Activated T-cell treated with anti-CD3 and anti-CD28 coated beads, Interleukin-2, amount 50 U/mL, for 4 hours (primary cell): Measurements from ENCODE around the gene MEMO1. TPM values are rescaled to one million over a fixed set of nuclear protein-coding genes. Genes with fewer than 3 reads are reported as not detected.
"Not testable (repeated sequence)": the region's sequence is repeated elsewhere in the genome, so short reads cannot be mapped to it uniquely, and the experiment has no call there.

ENCODE experiments used
- ATAC-seq, 2 donors: fragments of 200-7000 bp; cut with Tn5 transposase; one replicate each; pipeline ENCODE4 v1.10.0; 2021
- DNase-seq: peaks from one replicate; pipeline ENCODE4 v3.0.0-alpha.2; 2020
- H3K27me3 Mint-ChIP-seq: one replicate; pipeline ENCODE4 v1.8.0; 2021; ENCODE audit warnings: low read depth, mixed read lengths
- H3K36me3 Mint-ChIP-seq: one replicate; pipeline ENCODE4 v1.8.0; 2022; ENCODE audit warnings: mixed read lengths; ENCODE audit not compliant: insufficient read depth
- H3K4me1 Mint-ChIP-seq: one replicate; pipeline ENCODE4 v1.8.0; 2021; ENCODE audit warnings: low read depth, mixed read lengths
- H3K4me3 Mint-ChIP-seq: one replicate; pipeline ENCODE4 v1.8.0; 2021; ENCODE audit warnings: mild to moderate bottlenecking, moderate library complexity, mixed read lengths
- H3K9me3 Mint-ChIP-seq: one replicate; pipeline ENCODE4 v1.8.0; 2021; ENCODE audit warnings: mixed read lengths
- total RNA-seq, 3 donors: library from RNA; stranded (reverse); gene quantifications; one replicate each; pipeline ENCODE4 v1.2.1, GENCODE V29; 2021

MEMO1 gene
- total RNA-seq, 3 donors from 2014 or later = 71.1 to 75.3 (median 73.6) TPM

DNA sequence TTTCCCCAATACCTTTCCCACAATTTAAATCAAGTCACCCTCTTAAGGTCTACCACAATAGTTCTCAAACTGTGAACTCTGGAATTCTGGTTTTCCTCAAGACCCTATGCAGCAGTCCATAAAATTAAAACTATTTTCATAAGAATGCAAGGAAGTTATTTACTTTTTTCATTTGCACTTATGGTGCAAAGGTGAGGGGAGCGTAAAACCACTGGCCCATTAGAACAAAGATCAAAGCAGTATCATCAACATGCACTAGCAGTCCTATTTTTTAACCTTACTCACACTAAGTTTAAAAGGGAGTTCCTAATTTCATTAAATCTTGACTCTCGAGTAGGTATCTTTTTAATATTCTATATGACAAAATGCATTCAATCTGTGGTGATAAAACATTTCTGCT, 85.3 kb downstream of the MEMO1 start:
- H3K9me3 Mint-ChIP-seq = no peaks in the 10 kb centered on the region
- H3K4me3 Mint-ChIP-seq = no peak overlapping the region
- no peaks in the 10 kb centered on the region for H3K27me3 Mint-ChIP-seq
- DNase-seq (no peak), ATAC-seq (no peak)
- peaks cover 22% of the 10 kb centered on the region for H3K36me3 Mint-ChIP-seq
- peaks cover 2% of the 10 kb centered on the region for H3K4me1 Mint-ChIP-seq

GRCh38 chr2:31923662-31924061, 87.1 kb downstream of the MEMO1 start:
- Mint-ChIP-seq H3K36me3 (peaks cover 26% of the 10 kb centered on the region), H3K4me3 (no peak overlapping the region), H3K9me3 (no peaks in the 10 kb centered on the region), H3K4me1 (no peaks in the 10 kb centered on the region), H3K27me3 (no peaks in the 10 kb centered on the region)
- DNase-seq (no peak), ATAC-seq (no peak)

GRCh38 chr2:31922542-31923408, 88.0 kb downstream of the MEMO1 start:
- Mint-ChIP-seq H3K27me3 (no peaks in the 10 kb centered on the region), H3K9me3 (no peaks in the 10 kb centered on the region), H3K4me3 (no peak overlapping the region), H3K36me3 (peaks cover 29% of the 10 kb centered on the region), H3K4me1 (no peaks in the 10 kb centered on the region)
- DNase-seq (no peak), ATAC-seq (no peak)

- no peaks in the 10 kb centered on the region for H3K9me3 Mint-ChIP-seq
- peaks cover 32% of the 10 kb centered on the region for H3K36me3 Mint-ChIP-seq
- no peak overlapping the region for H3K4me3 Mint-ChIP-seq
- H3K4me1 Mint-ChIP-seq = no peaks in the 10 kb centered on the region
- H3K27me3 Mint-ChIP-seq = no peaks in the 10 kb centered on the region
- no peak for ATAC-seq
- no peak for DNase-seq
Observed at GRCh38 chr2:31920962-31921361, 89.8 kb downstream of the MEMO1 start.

DNA sequence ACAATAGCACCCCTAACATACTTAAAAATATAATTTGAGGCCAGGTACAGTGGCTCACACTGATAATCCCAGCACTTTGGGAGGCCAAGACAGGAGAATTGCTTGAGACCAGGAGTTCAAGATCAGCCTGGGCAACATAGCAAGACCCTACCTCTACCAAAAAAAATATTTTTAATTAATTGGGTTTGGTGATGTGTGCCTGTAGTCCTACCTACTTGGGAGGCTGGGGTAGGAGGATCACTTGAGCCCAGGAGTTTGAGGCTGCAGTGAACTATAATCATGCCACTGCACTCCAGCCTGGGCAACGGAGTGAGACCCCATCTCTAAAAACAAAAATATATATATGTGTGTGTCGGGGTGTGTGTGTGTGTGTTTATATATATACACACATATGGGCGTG, 91.3 kb downstream of the MEMO1 start:
- Mint-ChIP-seq H3K36me3 (peaks cover 23% of the 10 kb centered on the region), H3K9me3 (no peaks in the 10 kb centered on the region), H3K4me1 (no peaks in the 10 kb centered on the region), H3K27me3 (no peaks in the 10 kb centered on the region), H3K4me3 (no peak overlapping the region)
- ATAC-seq (no peak), DNase-seq (no peak)

DNA sequence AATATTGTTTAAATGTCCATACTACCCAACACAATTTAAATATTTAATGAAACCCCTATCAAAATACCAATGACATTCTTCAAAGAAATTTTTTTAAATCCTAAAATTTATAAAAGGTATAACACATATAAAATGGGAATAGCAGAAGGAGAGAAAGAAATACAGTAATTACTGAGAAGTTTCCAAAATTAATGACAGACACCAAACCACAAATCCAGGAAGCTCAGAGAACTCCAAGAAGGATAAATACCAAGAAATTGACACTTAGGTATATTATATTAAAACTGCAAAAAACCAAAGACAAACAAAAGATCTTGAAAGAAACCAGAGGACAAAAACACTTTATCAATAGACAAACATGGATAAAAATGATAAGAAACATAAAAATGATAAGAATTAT, 101.1 kb downstream of the MEMO1 start:
- H3K9me3 Mint-ChIP-seq = no peaks in the 10 kb centered on the region
- ATAC-seq = no peak
- DNase-seq = no peak
- no peak overlapping the region for H3K4me3 Mint-ChIP-seq
- H3K27me3 Mint-ChIP-seq = no peaks in the 10 kb centered on the region
- H3K4me1 Mint-ChIP-seq = peaks cover 14% of the 10 kb centered on the region
- peaks cover 29% of the 10 kb centered on the region for H3K36me3 Mint-ChIP-seq

DNA sequence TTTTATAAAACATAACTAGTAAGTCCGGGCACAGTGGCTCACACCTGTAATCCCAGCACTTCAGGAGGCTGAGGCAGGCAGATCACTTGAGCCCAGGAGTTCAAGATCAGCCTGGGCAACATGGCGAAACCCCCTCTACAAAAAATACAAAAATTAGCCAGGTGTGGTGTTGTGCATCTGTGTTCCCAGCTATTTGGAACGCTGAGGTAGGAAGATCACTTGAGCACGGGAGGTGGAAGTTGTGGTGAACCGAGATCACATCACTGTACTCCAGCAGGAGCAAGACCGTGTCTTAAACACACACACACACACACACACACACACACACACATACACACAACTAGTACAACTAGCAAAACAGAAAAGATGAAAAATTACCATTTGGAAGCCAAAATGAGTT, 103.3 kb downstream of the MEMO1 start:
- DNase-seq, ATAC-seq, H3K27me3 Mint-ChIP-seq, H3K4me3 Mint-ChIP-seq, H3K9me3 Mint-ChIP-seq: not testable (repeated sequence)
- H3K36me3 Mint-ChIP-seq = peaks cover 30% of the 10 kb centered on the region
- H3K4me1 Mint-ChIP-seq = peaks cover 22% of the 10 kb centered on the region

DNA sequence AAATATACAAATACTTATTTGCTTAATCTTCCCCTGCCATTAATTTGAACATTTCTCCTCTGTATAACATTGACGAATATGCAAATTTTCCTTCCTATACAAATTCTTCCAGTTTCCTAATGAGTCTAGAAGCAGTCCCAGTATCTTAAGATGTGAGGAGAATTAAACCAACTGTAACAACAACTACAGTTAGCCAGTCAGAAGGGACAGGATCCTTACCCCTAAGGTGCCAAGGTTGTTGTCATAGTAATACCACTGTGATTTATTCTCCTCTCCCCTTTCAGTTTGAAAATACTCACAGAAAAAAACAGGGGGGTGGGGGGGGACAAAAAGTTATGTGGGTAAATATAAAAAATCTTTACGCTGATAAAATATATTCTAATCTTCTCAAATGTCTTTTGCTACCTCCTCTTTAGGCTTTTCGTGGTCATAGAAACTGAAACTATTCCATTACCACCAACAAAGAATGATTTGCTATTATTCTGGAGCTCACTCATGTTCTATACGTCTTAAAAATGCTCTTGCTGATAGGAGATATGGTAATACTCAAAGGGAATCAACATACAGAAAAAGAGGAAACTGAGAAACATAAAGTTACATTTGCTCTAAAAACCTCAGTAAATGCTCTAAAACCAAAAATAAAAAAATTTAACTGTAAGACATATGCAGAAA, 107.6 kb downstream of the MEMO1 start:
- no peak for DNase-seq
- H3K4me1 Mint-ChIP-seq = peaks cover 14% of the 10 kb centered on the region
- H3K9me3 Mint-ChIP-seq = peaks cover 6% of the 10 kb centered on the region
- H3K4me3 Mint-ChIP-seq = no peak overlapping the region
- no peaks in the 10 kb centered on the region for H3K27me3 Mint-ChIP-seq
- ATAC-seq = no peak
- peaks cover 51% of the 10 kb centered on the region for H3K36me3 Mint-ChIP-seq

- DNase-seq = no peak
- H3K36me3 Mint-ChIP-seq = peaks cover 62% of the 10 kb centered on the region
- H3K9me3 Mint-ChIP-seq = peaks cover 14% of the 10 kb centered on the region
- ATAC-seq = no peak
- H3K4me1 Mint-ChIP-seq = peaks cover 11% of the 10 kb centered on the region
- H3K27me3 Mint-ChIP-seq = no peaks in the 10 kb centered on the region
- H3K4me3 Mint-ChIP-seq = no peak overlapping the region
Observed at GRCh38 chr2:31901900-31902299, 108.9 kb downstream of the MEMO1 start.

DNA sequence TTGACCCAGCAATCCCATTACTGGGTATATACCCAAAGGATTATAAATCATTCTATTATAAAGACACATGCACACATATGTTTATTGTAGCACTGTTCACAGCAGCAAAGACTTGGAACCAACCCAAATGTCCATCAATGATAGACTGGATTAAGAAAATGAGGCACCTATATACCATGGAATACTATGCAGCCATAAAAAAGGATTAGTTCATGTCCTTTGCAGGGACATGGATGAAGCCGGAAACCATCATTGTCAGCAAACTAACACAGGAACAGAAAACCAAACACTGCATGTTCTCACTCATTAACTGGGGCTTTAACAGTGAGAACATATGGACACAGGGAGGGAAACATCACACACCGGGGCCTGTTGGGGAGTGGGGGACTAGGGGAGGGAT, 110.7 kb downstream of the MEMO1 start:
- Mint-ChIP-seq H3K9me3 (peaks cover 14% of the 10 kb centered on the region), H3K36me3 (peaks cover 62% of the 10 kb centered on the region)
- not testable (repeated sequence) for H3K4me1 Mint-ChIP-seq, H3K4me3 Mint-ChIP-seq, DNase-seq, ATAC-seq, H3K27me3 Mint-ChIP-seq

DNA sequence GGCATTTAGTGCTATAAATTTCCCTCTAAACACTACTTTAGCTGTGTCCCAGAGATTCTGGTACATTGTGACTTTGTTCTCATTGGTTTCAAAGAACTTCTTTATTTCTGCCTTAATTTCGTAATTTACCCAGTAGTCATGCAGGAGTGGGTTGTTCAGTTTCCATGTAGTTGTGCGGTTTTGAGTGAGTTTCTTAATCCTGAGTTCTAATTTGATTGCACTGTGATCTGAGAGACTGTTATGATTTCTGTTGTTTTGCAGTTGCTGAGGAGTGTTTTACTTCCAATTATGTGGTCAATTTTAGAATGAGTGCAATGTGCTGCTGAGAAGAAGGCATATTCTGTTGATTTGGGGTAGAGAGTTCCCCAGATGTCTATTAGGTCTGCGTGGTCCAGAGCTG, 112.5 kb downstream of the MEMO1 start:
- H3K4me3 Mint-ChIP-seq, H3K4me1 Mint-ChIP-seq, DNase-seq, ATAC-seq, H3K27me3 Mint-ChIP-seq: not testable (repeated sequence)
- peaks cover 54% of the 10 kb centered on the region for H3K36me3 Mint-ChIP-seq
- peaks cover 14% of the 10 kb centered on the region for H3K9me3 Mint-ChIP-seq

GRCh38 chr2:31897340-31897739, 113.5 kb downstream of the MEMO1 start:
- H3K27me3 Mint-ChIP-seq, H3K4me1 Mint-ChIP-seq, ATAC-seq, H3K4me3 Mint-ChIP-seq, DNase-seq: not testable (repeated sequence)
- peaks cover 53% of the 10 kb centered on the region for H3K36me3 Mint-ChIP-seq
- H3K9me3 Mint-ChIP-seq = peaks cover 14% of the 10 kb centered on the region

- Mint-ChIP-seq H3K4me3 (no peak overlapping the region), H3K27me3 (no peaks in the 10 kb centered on the region), H3K4me1 (peaks cover 2% of the 10 kb centered on the region), H3K9me3 (peaks cover 14% of the 10 kb centered on the region), H3K36me3 (peaks cover 51% of the 10 kb centered on the region)
- ATAC-seq = no peak
- no peak for DNase-seq
Observed at GRCh38 chr2:31896293-31896692, 114.5 kb downstream of the MEMO1 start.

GRCh38 chr2:31894656-31895055, 116.2 kb downstream of the MEMO1 start:
- H3K9me3 Mint-ChIP-seq = peaks cover 14% of the 10 kb centered on the region
- ATAC-seq (no peak), DNase-seq (no peak)
- peaks cover 43% of the 10 kb centered on the region for H3K36me3 Mint-ChIP-seq
- H3K27me3 Mint-ChIP-seq = no peaks in the 10 kb centered on the region
- no peak overlapping the region for H3K4me3 Mint-ChIP-seq
- peaks cover 2% of the 10 kb centered on the region for H3K4me1 Mint-ChIP-seq

DNA sequence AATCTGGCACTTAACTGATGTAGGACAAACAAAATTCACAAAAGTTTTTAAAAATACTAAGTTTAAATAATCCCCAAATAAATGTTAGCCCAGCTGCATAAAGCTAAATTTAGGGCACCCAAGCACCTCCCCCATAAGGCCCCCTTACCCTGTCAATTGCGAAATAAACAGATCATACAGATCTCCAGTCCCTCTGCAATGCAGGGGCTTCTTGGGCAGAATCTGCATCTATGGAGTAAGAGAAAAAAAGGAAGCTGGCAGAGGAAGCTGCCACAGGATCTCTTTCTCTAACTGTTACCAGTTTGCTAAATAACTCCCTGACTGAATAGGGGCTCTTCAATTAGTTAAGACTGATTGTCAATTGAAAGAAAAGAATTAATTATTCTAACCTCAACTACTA, 117.7 kb downstream of the MEMO1 start:
- H3K27me3 Mint-ChIP-seq = no peaks in the 10 kb centered on the region
- peaks cover 29% of the 10 kb centered on the region for H3K36me3 Mint-ChIP-seq
- no peak for ATAC-seq

More for the DNA sequence above, 117.7 kb downstream of the MEMO1 start:
- Mint-ChIP-seq H3K4me1 (peaks cover 4% of the 10 kb centered on the region), H3K4me3 (no peak overlapping the region), H3K9me3 (peaks cover 6% of the 10 kb centered on the region)
- no peak for DNase-seq
